Activated naive CD8-positive, alpha-beta T cell (primary cell): ENCODE data around the gene KBTBD4.
"Not testable (repeated sequence)": the region's sequence is repeated elsewhere in the genome, so short reads cannot be mapped to it uniquely, and the experiment has no call there.

Source experiments
- H3K27ac Mint-ChIP-seq: one replicate; pipeline ENCODE4 v1.8.0; 2021; ENCODE audit warnings: mixed read lengths
- H3K27me3 Mint-ChIP-seq: one replicate; pipeline ENCODE4 v1.8.0; 2021; ENCODE audit warnings: mixed read lengths
- H3K36me3 Mint-ChIP-seq: one replicate; pipeline ENCODE4 v1.8.0; 2021; ENCODE audit warnings: mixed read lengths
- H3K4me1 Mint-ChIP-seq: one replicate; pipeline ENCODE4 v1.8.0; 2021; ENCODE audit warnings: low read depth, mixed read lengths
- H3K4me3 Mint-ChIP-seq: one replicate; pipeline ENCODE4 v1.8.0; 2021; ENCODE audit warnings: mild to moderate bottlenecking, mixed read lengths
- H3K9me3 Mint-ChIP-seq: one replicate; pipeline ENCODE4 v1.8.0; 2021; ENCODE audit warnings: low read depth, mixed read lengths

KBTBD4 gene

DNA sequence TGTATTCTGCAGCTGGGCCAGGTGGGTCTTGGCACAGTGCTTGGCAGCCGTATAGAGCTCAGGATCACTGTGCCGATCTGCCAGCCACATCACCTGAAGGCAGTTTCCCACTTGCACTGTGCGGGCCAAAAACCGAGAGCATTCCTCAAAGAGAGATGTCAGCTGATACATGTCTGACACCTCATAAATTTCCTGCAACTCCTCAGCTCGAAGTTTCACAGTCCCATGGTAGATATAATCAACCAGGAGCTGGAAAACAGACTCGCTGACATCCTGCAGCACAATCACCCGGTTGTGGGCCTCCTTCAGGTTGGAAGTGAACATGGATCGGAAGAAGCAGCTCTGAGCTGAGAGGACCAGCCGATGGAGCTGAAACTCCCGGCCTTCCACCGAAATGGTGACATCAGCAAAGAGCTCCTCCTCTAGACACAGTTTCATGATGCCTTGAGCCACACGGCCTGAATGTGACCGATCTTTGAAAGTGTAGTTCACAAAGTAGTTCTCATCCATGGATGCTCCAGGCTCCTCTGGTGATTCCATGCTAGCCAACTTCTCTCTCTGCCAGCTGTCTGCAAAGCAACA is 1.2 kb downstream of the KBTBD4 start:
- Mint-ChIP-seq H3K4me1 (peaks cover 48% of the 10 kb centered on the region), H3K27me3 (no peaks in the 10 kb centered on the region), H3K27ac (peak overlapping the region; percentile 98), H3K9me3 (no peaks in the 10 kb centered on the region), H3K4me3 (peak overlapping the region; percentile 98), H3K36me3 (peaks cover 6% of the 10 kb centered on the region)

DNA sequence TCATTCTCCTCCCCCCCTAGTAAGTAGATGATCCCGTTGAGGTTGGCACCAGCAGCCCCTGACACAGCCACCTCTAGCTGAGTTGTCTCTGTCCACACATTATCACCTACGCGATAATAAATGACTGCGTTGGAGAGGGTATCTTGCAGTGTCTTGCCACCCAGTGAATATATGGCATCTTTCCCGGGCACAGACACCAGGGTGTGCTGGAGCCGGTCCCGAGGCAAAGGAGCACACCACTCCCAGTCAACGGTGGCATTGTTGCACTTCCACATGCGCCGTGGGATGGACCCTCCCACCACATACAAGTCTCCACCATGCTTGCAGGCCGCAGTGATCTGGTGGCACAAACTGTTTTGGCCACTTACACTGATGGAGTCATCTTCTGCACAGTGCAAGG is 5.4 kb downstream of the KBTBD4 start:
- Mint-ChIP-seq H3K4me3 (no peak overlapping the region), H3K4me1 (peaks cover 31% of the 10 kb centered on the region), H3K36me3 (peaks cover 3% of the 10 kb centered on the region), H3K27ac (no peak overlapping the region), H3K27me3 (no peaks in the 10 kb centered on the region), H3K9me3 (no peaks in the 10 kb centered on the region)

DNA sequence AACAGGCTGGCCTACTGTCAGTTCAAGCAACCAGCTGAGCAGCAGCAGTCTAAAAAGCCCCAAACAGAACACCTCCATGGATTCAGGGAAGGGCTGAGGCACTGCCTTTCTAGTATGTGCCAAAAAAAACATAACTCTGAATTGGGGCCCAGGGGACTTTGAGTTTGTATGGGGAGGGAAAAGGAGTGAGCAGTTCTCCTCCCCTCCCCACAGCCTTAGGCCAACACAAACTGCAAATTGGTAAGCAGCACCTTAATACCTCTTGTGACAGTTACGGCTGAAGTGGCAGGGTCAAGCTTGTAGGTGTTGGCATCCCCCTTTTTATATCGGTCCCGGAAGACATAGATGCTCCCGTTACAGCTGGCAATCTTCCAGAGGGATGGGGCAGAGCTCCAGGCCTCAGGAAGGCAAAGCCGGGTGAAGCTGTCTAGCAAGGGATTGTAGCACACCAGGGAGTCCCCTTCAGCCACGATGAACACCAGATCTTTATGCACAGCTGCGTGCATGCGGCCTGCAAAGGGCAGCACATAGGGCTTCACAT is 6.0 kb downstream of the KBTBD4 start:
- peaks cover 3% of the 10 kb centered on the region for H3K36me3 Mint-ChIP-seq
- peaks cover 27% of the 10 kb centered on the region for H3K4me1 Mint-ChIP-seq
- H3K9me3 Mint-ChIP-seq, result no peaks in the 10 kb centered on the region
- no peak overlapping the region for H3K4me3 Mint-ChIP-seq
- H3K27me3 Mint-ChIP-seq, result no peaks in the 10 kb centered on the region
- H3K27ac Mint-ChIP-seq, result peak overlapping the region; percentile 75

DNA sequence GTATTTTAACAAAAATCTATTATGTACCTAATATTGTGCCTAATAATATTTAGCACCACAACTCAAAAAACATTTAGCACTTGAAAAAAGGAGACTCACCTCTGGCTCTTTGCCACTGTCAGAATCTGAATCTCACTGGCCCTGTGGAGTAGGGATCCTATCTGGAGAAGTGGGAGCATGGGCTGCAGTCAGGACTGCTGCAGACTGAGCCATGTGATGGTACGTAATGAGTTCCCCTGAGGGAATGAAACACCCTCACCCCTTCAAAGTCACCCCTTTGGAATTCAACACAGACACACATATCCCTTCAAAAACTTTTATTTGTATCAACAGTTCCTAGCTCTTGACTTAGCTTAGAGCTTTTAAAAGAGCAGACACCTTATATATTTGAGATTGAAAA is 6.9 kb downstream of the KBTBD4 start:
- no peaks in the 10 kb centered on the region for H3K27me3 Mint-ChIP-seq
- peaks cover 18% of the 10 kb centered on the region for H3K4me1 Mint-ChIP-seq
- no peaks in the 10 kb centered on the region for H3K9me3 Mint-ChIP-seq
- H3K36me3 Mint-ChIP-seq, result peaks cover 3% of the 10 kb centered on the region
- H3K4me3 Mint-ChIP-seq, result no peak overlapping the region
- H3K27ac Mint-ChIP-seq, result no peak overlapping the region

DNA sequence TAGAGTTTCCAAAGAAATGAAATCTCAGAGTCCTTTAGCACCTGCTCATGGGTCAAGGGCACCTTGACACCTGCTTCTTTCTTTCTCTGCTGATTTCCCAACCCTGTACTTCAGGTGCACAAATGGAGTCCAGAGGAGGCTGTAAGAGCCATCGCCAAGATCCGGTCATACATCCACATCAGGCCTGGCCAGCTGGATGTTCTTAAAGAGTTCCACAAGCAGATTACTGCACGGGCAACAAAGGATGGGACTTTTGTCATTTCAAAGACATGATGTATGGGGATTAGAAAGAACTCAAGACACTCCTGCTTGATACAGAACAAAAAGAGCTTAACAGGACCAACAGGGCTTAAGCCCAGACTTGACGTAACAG is 7.4 kb downstream of the KBTBD4 start:
- H3K36me3 Mint-ChIP-seq, result peaks cover 3% of the 10 kb centered on the region
- no peak overlapping the region for H3K4me3 Mint-ChIP-seq
- peaks cover 18% of the 10 kb centered on the region for H3K4me1 Mint-ChIP-seq
- no peaks in the 10 kb centered on the region for H3K27me3 Mint-ChIP-seq
- no peaks in the 10 kb centered on the region for H3K9me3 Mint-ChIP-seq
- H3K27ac Mint-ChIP-seq, result peak overlapping the region; percentile 46

DNA sequence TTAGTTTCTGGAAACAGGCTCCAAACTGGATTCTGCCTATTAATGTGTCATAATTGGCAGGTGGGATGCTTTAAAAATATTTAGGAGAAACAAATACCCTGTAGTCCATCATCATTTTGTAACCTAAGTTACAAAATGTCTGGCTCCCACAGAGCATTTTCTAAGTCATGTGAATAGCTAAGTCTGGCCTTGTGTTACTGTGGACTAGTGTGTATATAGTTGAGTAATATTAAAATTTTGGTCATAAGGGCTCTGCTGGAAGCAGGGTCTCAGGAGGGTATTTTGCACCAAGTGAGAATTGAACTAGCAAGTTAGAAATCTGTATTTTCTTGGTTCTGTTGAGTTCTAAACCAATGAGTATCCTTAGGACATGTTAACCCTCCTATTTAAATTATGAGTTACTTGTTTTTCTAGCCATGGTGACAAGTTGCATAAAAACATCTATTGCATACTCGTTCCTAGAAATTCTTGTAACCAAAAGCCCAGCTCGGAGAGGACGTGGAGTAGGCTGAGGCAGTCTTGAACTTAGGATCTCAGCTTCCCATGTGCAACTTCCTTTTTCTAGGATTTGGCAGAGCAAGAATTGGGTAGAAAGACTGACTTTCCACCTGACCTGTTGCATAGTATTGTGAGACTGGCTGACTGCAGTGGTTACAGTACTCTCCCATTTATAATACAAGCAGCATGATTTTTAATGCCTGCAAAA is 8.0 kb downstream of the KBTBD4 start:
- H3K4me1 Mint-ChIP-seq, result peaks cover 17% of the 10 kb centered on the region
- no peaks in the 10 kb centered on the region for H3K27me3 Mint-ChIP-seq
- H3K9me3 Mint-ChIP-seq, result no peaks in the 10 kb centered on the region
- H3K27ac Mint-ChIP-seq, result peak overlapping the region; percentile 46
- H3K36me3 Mint-ChIP-seq, result peaks cover 3% of the 10 kb centered on the region
- H3K4me3 Mint-ChIP-seq, result no peak overlapping the region

DNA sequence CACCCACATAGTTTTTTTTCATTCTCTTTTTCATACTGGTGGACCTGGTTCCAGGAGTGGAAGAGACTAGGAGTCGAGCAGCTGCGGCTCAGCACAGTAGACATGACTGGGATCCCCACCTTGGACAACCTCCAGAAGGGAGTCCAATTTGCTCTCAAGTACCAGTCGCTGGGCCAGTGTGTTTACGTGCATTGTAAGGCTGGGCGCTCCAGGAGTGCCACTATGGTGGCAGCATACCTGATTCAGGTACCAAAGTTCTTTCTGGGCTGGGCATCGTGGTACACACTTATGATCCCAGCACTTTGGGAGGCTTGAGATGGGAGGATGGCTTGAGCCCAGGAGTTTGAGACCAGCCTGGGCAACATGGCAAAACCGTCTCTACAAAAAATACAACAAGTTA is 9.1 kb downstream of the KBTBD4 start:
- Mint-ChIP-seq H3K36me3 (peaks cover 3% of the 10 kb centered on the region), H3K9me3 (no peaks in the 10 kb centered on the region), H3K27ac (peak overlapping the region; percentile 58), H3K27me3 (no peaks in the 10 kb centered on the region), H3K4me1 (peaks cover 20% of the 10 kb centered on the region), H3K4me3 (no peak overlapping the region)

DNA sequence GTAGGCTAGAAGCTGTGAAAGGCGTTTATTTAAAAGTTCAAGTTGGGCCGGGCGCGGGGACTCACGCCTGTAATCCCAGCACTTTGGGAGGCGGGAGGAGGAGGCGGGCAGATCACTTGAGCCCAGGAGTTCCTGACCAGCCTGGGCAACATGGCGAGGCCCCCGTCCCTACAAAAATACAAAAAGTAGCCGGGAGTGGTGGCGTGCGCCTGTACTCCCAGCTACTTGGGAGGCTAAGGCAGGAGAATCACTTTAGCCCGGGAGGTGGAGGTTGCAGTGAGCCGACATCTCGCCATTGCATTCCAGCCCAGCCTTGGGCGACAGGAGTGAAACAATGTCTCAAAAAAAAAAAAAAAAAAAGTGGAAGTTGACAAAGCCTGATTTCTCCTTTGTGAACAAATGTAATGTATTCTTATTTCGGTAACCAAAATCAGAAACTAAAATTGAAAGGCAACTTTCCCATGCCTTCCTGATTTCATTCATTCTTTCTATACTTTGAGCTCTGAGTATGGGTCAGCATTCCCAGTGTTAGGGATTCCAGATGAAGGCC is 12.5 kb downstream of the KBTBD4 start:
- H3K27ac Mint-ChIP-seq, result peak overlapping the region; percentile 85

DNA sequence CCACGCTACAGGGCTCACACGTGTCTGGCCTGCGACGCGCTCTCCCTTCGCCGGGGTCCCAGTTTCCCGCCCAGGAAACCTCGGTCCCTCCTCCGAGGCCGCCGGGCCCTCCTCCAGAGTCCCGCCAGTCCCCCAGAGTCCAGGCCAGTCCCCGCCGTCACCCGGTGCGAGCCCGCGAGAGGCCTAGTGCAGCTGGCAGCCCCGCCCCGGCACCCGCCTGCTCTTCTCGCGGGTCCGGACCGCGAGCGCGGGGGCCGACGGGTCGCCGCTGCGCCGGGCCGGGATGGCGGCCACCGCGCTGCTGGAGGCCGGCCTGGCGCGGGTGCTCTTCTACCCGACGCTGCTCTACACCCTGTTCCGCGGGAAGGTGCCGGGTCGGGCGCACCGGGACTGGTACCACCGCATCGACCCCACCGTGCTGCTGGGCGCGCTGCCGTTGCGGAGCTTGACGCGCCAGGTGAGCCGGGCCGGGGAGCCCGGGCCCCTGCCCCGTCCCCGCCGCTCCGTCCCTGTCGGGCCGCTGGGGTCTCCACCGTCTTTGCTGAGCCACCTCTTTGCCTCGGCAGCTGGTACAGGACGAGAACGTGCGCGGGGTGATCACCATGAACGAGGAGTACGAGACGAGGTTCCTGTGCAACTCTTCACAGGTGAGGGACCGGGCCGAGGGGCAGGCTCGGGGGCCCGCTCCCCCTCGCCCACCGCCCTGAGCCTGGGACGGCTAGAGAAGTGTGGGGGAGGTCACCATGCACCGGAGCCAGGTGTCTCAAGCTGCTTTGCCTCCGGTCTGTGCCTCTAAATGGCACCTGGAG is 13.2 kb downstream of the KBTBD4 start, which contains the start of gene PTPMT1:
Gene PTPMT1 (plus strand): TSS at position 260 of the 809 bp plus-strand sequence. CDS start 24 bp downstream, at position 284.
- Mint-ChIP-seq H3K27me3 (no peaks in the 10 kb centered on the region), H3K27ac (peak within 1 kb of the TSS; percentile 85), H3K4me3 (peak within 1 kb of the TSS; percentile 84), H3K4me1 (peaks cover 20% of the 10 kb centered on the region), H3K9me3 (no peaks in the 10 kb centered on the region), H3K36me3 (peaks cover 2% of the 10 kb centered on the region)

More for the DNA sequence above, 12.5 kb downstream of the KBTBD4 start:
- Mint-ChIP-seq H3K4me3 (peak overlapping the region; percentile 84), H3K9me3 (no peaks in the 10 kb centered on the region), H3K4me1 (peaks cover 22% of the 10 kb centered on the region), H3K27me3 (no peaks in the 10 kb centered on the region), H3K36me3 (peaks cover 2% of the 10 kb centered on the region)

DNA sequence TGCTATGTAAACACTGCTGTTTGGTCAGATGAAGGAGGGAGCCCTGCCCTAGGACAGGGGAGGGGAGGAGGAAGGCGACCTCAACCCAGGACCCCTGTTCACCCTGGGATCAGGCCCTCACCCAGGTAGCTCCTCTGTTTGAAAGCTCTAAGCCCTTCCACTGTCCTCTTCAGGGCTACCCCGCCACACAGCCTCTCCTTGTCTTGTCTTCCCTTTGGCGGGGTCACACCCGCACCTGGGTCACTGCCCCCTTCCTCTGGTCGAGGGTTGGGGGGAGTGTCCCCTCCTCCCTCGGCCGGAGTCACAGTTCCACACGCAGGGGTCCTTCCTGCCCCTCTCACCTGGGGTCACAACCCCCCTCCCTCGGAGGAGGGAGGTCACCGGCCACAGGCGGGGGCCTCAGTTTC is 13.8 kb downstream of the KBTBD4 start:
- Mint-ChIP-seq H3K27ac (peak overlapping the region; percentile 83), H3K27me3 (no peaks in the 10 kb centered on the region), H3K36me3 (peaks cover 2% of the 10 kb centered on the region), H3K4me3 (peak overlapping the region; percentile 82), H3K4me1 (peaks cover 20% of the 10 kb centered on the region), H3K9me3 (no peaks in the 10 kb centered on the region)

DNA sequence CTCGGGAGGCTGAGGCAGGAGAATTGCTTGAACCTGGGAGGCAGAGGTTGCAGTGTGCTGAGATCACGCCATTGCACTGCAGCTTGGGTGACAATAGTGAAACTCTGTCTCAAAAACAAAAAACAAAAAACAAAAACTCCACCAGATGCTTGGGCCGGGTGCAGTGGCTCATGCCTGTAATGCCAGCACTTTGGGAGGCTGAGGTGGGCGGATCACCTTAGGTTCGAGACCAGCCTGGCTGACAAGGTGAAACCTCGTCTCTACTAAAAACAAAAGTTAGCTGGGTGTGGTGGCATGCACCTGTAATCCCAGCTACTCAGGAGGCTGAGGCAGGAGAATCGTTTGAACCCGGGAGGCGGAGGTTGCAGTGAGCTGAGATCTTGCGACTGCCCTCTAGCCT is 14.4 kb downstream of the KBTBD4 start:
- not testable (repeated sequence) for H3K9me3 Mint-ChIP-seq, H3K36me3 Mint-ChIP-seq, H3K27me3 Mint-ChIP-seq
- Mint-ChIP-seq H3K4me1 (peaks cover 20% of the 10 kb centered on the region), H3K4me3 (peak overlapping the region; percentile 67), H3K27ac (peak overlapping the region; percentile 76)

DNA sequence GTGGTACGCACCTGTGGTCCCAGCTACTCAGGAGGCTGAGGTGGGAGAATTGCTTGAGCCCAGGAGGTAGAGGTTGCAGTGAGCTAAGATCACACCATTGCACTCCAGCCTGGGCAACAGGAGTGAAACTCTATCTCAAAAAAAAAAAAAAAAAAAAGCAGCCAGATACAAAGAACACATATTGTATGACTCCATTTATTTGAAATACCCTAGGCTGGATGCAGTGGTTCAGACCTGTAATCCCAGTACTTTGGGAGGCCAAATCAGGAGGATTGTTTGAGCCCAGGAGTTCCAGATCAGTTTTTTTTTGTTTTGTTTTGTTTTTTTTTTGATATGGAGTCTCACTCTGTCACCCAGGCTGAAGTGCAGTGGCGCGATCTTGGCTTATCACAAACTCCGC is 16.4 kb downstream of the KBTBD4 start:
- not testable (repeated sequence) for H3K9me3 Mint-ChIP-seq, H3K27ac Mint-ChIP-seq

DNA sequence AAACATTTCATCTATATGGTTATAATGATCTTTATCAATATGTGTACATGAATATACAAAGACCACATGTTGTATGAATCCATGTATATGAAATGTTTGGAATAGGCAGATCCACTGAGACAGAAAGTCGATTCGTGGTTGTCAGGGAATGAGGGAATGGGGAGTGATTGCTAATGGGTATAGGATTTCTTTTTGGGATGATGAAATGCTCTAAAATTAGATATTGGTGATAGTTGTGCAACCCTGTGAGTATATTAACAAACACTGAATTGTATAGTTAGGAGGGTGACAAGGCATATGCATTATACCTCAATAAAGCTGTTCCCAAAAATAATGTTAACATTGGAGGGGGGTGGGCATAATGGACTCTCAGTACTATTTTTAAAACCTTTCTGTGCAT is 18.3 kb downstream of the KBTBD4 start:
- no peak overlapping the region for H3K27ac Mint-ChIP-seq
- peaks cover 14% of the 10 kb centered on the region for H3K4me1 Mint-ChIP-seq
- H3K4me3 Mint-ChIP-seq, result no peak overlapping the region
- peaks cover 2% of the 10 kb centered on the region for H3K36me3 Mint-ChIP-seq
- no peaks in the 10 kb centered on the region for H3K9me3 Mint-ChIP-seq
- H3K27me3 Mint-ChIP-seq, result no peaks in the 10 kb centered on the region

More for the DNA sequence above, 16.4 kb downstream of the KBTBD4 start:
- not testable (repeated sequence) for H3K4me3 Mint-ChIP-seq, H3K27me3 Mint-ChIP-seq, H3K36me3 Mint-ChIP-seq
- peaks cover 20% of the 10 kb centered on the region for H3K4me1 Mint-ChIP-seq

DNA sequence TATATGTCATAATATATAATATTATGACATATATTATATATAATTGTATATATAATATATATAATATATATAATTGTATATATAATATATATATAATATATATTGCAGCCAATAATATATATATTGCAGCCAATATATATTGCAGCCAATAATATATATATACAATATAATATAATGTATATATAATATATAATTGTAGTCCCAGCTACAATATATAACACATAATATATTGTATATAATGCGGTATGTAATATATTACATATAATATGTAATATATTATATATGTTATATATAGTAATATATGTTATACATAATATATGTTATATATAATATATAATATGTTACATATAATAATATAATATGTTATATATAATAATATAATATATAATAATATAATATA is 20.1 kb downstream of the KBTBD4 start:
- H3K4me1 Mint-ChIP-seq, result peaks cover 12% of the 10 kb centered on the region
- no peaks in the 10 kb centered on the region for H3K9me3 Mint-ChIP-seq
- no peak overlapping the region for H3K4me3 Mint-ChIP-seq
- H3K27ac Mint-ChIP-seq, result no peak overlapping the region
- H3K27me3 Mint-ChIP-seq, result no peaks in the 10 kb centered on the region
- peaks cover 4% of the 10 kb centered on the region for H3K36me3 Mint-ChIP-seq

DNA sequence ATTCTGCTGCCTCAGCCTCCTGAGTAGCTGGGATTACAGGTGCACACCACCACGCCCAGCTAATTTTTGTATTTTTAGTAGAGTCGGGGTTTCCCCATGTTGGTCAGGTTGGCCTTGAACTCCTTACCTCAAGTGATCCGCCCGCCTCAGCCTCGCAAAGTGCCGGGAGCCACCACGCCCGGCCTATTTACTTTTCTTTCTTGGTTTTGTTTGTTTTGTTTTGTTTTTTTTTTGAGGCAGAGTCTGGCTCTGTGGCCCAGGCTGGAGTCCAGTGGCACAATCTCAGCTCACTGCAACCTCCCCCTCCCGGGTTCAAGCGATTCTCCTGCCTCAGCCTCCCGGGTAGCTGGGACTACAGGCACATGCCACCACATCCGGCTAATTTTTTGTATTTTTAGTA is 21.8 kb downstream of the KBTBD4 start:
- not testable (repeated sequence) for H3K27ac Mint-ChIP-seq, H3K27me3 Mint-ChIP-seq, H3K4me3 Mint-ChIP-seq, H3K36me3 Mint-ChIP-seq, H3K9me3 Mint-ChIP-seq
- H3K4me1 Mint-ChIP-seq, result peaks cover 10% of the 10 kb centered on the region
